ENCODE data around the gene OPHN1. TPM values are rescaled to one million over a fixed set of nuclear protein-coding genes. Genes with fewer than 3 reads are reported as not detected.

Gene OPHN1
- total RNA-seq, 1 experiment from 2014 or later = 4.6 TPM

GRCh38 chrX:68059469-68059868 is 373.8 kb downstream of the OPHN1 start:
- BruUV-seq (replicated peaks) = no TSS peak
- no peak overlapping the region for H3K27ac Mint-ChIP-seq (ENCODE audit: unreplicated experiment)
- H3K27me3 Mint-ChIP-seq (ENCODE audit: insufficient read depth, unreplicated experiment) = no peaks in the 10 kb centered on the region
- no peak overlapping the region for H3K4me3 Mint-ChIP-seq (ENCODE audit: unreplicated experiment)
- TF ChIP-seq, protein P1, sequence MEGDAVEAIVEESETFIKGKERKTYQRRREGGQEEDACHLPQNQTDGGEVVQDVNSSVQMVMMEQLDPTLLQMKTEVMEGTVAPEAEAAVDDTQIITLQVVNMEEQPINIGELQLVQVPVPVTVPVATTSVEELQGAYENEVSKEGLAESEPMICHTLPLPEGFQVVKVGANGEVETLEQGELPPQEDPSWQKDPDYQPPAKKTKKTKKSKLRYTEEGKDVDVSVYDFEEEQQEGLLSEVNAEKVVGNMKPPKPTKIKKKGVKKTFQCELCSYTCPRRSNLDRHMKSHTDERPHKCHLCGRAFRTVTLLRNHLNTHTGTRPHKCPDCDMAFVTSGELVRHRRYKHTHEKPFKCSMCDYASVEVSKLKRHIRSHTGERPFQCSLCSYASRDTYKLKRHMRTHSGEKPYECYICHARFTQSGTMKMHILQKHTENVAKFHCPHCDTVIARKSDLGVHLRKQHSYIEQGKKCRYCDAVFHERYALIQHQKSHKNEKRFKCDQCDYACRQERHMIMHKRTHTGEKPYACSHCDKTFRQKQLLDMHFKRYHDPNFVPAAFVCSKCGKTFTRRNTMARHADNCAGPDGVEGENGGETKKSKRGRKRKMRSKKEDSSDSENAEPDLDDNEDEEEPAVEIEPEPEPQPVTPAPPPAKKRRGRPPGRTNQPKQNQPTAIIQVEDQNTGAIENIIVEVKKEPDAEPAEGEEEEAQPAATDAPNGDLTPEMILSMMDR (IDR thresholded peaks at IDR 0.05; ENCODE audit: insufficient read depth in 1 of 2, low read depth in 1 of 2, low read length in 1 of 2, severe bottlenecking in 1 of 2, unreplicated experiment in 1 of 2) = no peak
- Histone ChIP-seq H3K27me3 (replicated peaks; ENCODE audit: control insufficient read depth, insufficient read depth, low read length) (no peaks in the 10 kb centered on the region), H3K9me3 (no peaks in the 10 kb centered on the region), H3K36me3 (ENCODE audit: control insufficient read depth, insufficient read depth, low read length) (no peaks in the 10 kb centered on the region), H3K4me3 (ENCODE audit: low read depth, low read length) (no peak overlapping the region), H3K4me1 (no peaks in the 10 kb centered on the region)
- no peaks in the 10 kb centered on the region for H3K36me3 Mint-ChIP-seq (ENCODE audit: insufficient read depth, unreplicated experiment)
- no peak for DNase-seq
- H3K9me3 Mint-ChIP-seq (ENCODE audit: unreplicated experiment) = no peaks in the 10 kb centered on the region
- no peaks in the 10 kb centered on the region for H3K4me1 Mint-ChIP-seq (ENCODE audit: low read depth, unreplicated experiment)
- intact Hi-C loops (cut with micrococcal nuclease; ENCODE audit: unreplicated experiment) = no loop called here
- POLR2A ChIA-PET = no interaction called here
- CTCF ChIA-PET = no interaction called here

DNA sequence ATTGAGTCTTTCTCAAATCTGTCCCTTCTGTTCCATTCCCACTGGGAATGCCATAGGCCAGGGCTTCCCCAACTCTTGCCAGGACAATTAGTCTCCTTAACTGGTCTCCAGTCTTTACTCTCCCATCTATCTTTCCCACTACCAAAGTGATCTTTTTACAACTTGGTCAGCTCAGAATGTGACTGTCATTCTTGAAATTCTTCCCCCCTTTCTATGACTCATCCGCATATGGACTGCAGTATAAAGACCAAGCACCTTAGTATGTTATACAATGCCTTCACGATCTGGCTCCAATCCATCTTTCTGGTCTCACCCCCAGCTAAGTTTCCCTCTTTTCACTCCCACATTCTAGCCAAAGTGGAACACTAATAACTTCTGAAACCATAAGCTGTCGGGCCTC is 383.8 kb downstream of the OPHN1 start:
- Mint-ChIP-seq H3K27me3 (ENCODE audit: insufficient read depth, unreplicated experiment) (no peaks in the 10 kb centered on the region), H3K9me3 (ENCODE audit: unreplicated experiment) (no peaks in the 10 kb centered on the region), H3K36me3 (ENCODE audit: insufficient read depth, unreplicated experiment) (no peaks in the 10 kb centered on the region), H3K27ac (ENCODE audit: unreplicated experiment) (no peak overlapping the region), H3K4me3 (ENCODE audit: unreplicated experiment) (no peak overlapping the region), H3K4me1 (ENCODE audit: low read depth, unreplicated experiment) (peaks cover 18% of the 10 kb centered on the region)
- Histone ChIP-seq H3K4me3 (ENCODE audit: low read depth, low read length) (no peak overlapping the region), H3K36me3 (ENCODE audit: control insufficient read depth, insufficient read depth, low read length) (no peaks in the 10 kb centered on the region), H3K27me3 (replicated peaks; ENCODE audit: control insufficient read depth, insufficient read depth, low read length) (no peaks in the 10 kb centered on the region), H3K9me3 (no peaks in the 10 kb centered on the region), H3K4me1 (no peaks in the 10 kb centered on the region; the same call in 1 of the 2 replicates)
- POLR2A ChIA-PET = no interaction called here
- intact Hi-C loops (cut with micrococcal nuclease; ENCODE audit: unreplicated experiment) = no loop called here
- BruUV-seq (replicated peaks) = no TSS peak
- CTCF ChIA-PET = no interaction called here
- DNase-seq = no peak
- TF ChIP-seq, protein P1 (IDR thresholded peaks at IDR 0.05; ENCODE audit: insufficient read depth in 1 of 2, low read depth in 1 of 2, low read length in 1 of 2, severe bottlenecking in 1 of 2, unreplicated experiment in 1 of 2) = no peak

DNA sequence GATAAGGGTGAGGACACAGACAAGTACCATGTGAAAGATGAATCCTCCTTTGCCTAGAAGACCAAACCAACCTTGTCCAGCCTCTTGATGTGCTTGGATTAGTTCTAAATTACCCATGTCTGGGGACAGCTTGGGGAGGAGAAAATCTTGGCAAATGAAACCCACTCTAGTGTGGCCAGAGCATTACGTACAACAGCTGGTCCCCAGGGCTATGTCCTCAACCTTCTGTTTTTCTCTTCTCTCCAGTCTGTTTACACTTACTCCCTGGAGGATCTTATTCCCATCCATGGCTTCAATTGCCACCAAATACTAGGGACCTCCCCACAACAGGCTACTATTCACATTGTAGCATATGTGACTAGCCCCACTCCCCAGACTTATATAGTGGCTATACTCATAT is 384.5 kb downstream of the OPHN1 start:
- Mint-ChIP-seq H3K4me3 (ENCODE audit: unreplicated experiment) (no peak overlapping the region), H3K4me1 (ENCODE audit: low read depth, unreplicated experiment) (peaks cover 18% of the 10 kb centered on the region), H3K27ac (ENCODE audit: unreplicated experiment) (no peak overlapping the region), H3K9me3 (ENCODE audit: unreplicated experiment) (no peaks in the 10 kb centered on the region), H3K36me3 (ENCODE audit: insufficient read depth, unreplicated experiment) (no peaks in the 10 kb centered on the region), H3K27me3 (ENCODE audit: insufficient read depth, unreplicated experiment) (no peaks in the 10 kb centered on the region)
- H3K36me3 ChIP-seq (ENCODE audit: control insufficient read depth, insufficient read depth, low read length) = no peaks in the 10 kb centered on the region
- CTCF ChIA-PET = no interaction called here
- no TSS peak for BruUV-seq (replicated peaks)
- intact Hi-C loops (cut with micrococcal nuclease; ENCODE audit: unreplicated experiment) = no loop called here
- no peaks in the 10 kb centered on the region for H3K27me3 ChIP-seq (replicated peaks; ENCODE audit: control insufficient read depth, insufficient read depth, low read length)
- no peaks in the 10 kb centered on the region; the same call in 1 of the 2 replicates for H3K4me1 ChIP-seq
- TF ChIP-seq, protein P1 (IDR thresholded peaks at IDR 0.05; ENCODE audit: insufficient read depth in 1 of 2, low read depth in 1 of 2, low read length in 1 of 2, severe bottlenecking in 1 of 2, unreplicated experiment in 1 of 2) = no peak
- no peak overlapping the region for H3K4me3 ChIP-seq (ENCODE audit: low read depth, low read length)
- POLR2A ChIA-PET = no interaction called here
- no peaks in the 10 kb centered on the region for H3K9me3 ChIP-seq
- no peak for DNase-seq
